GM12878 (cell line): ENCODE measurements around the gene NT5C2. TPM values are rescaled to one million over a fixed set of nuclear protein-coding genes. Genes with fewer than 3 reads are reported as not detected.
A peak's percentile ranks its signal among the peaks of the same experiment; 100 is the strongest.

Source experiments
- ATAC-seq: fragments of 200-7000 bp; cut with Tn5 transposase; 3 replicates; pipeline ENCODE4 v1.9.1; 2020; ENCODE audit warnings: mild to moderate bottlenecking, moderate library complexity
- BruUV-seq: library from RNA; stranded (reverse); fragments of 400-500 nt; replicated peaks from 2 replicates; lab custom pipeline; 2021; lab: Mats Ljungman, UMichigan
- CTCF ChIA-PET: fragments of 300-600 bp; sonication (Branson Sonifier 250); formaldehyde crosslinking; extraction: SDS; loops from one replicate; lab custom pipeline; 2021; ENCODE audit warnings: inconsistent platforms; lab: Yijun Ruan, JAX
- POLR2A ChIA-PET: fragments of 350-600 bp; formaldehyde crosslinking; extraction: SDS; loops from one replicate; lab custom pipeline; 2021; ENCODE audit warnings: inconsistent platforms; lab: Charles Lee
- RAD21 ChIA-PET: fragments of 300-600 bp; sonication (Branson Sonifier 250); formaldehyde crosslinking; loops from one replicate; lab custom pipeline; 2023; ENCODE audit warnings: antibody characterized with exemption; ENCODE audit not compliant: unreplicated experiment; lab: Charles Lee
- SMC1A ChIA-PET: fragments of 300-600 bp; sonication (Branson Sonifier 250); formaldehyde crosslinking; loops from one replicate; lab custom pipeline; 2023; ENCODE audit not compliant: unreplicated experiment, uncharacterized antibody; lab: Charles Lee
- DNase-seq: peaks from one replicate; pipeline ENCODE4 v3.0.0-alpha.2; 2011; ENCODE audit warnings: low read depth, low spot score
- FAIRE-seq: peaks from 3 replicates; lab custom pipeline; 2011; peaks lifted over from hg19 to GRCh38; lab: Jason Lieb, UNC
- H2AFZ ChIP-seq: 2 replicates; pipeline ENCODE4 v1.6.0; 2011; ENCODE audit warnings: low read depth, low read length, control low read depth; ENCODE audit not compliant: control insufficient read depth
- H3K27ac ChIP-seq: 2 replicates; pipeline ENCODE4 v1.5.1; 2011; ENCODE audit warnings: control low read depth; ENCODE audit not compliant: control insufficient read depth, insufficient read depth
- H3K27me3 ChIP-seq, 2 experiments: replicated peaks in 1 of 2; 2 replicates each; pipeline versions ENCODE4 v1.6.0 to v1.6.1; 2011; ENCODE audit warnings: low read length in 1 of 2; ENCODE audit not compliant: control insufficient read depth in 2 of 2, insufficient read depth in 2 of 2
- H3K36me3 ChIP-seq, 2 experiments: 2 replicates each; pipeline ENCODE4 v1.5.1; 2011; ENCODE audit warnings: low read length in 1 of 2; ENCODE audit not compliant: control insufficient read depth in 2 of 2, insufficient read depth in 2 of 2
- H3K4me1 ChIP-seq: 2 replicates; pipeline ENCODE4 v1.6.1; 2011; ENCODE audit warnings: mild to moderate bottlenecking, low read length, moderate library complexity, mixed read lengths; ENCODE audit not compliant: control insufficient read depth, insufficient read depth
- H3K4me2 ChIP-seq: 2 replicates; pipeline ENCODE4 v1.6.0; 2011; ENCODE audit warnings: control low read depth; ENCODE audit not compliant: control insufficient read depth, insufficient read depth
- H3K4me3 ChIP-seq: fragments of 200-600 bp; sonication (generic); 2 replicates; pipeline ENCODE4 v1.5.1; 2016
- H3K79me2 ChIP-seq: 2 replicates; pipeline ENCODE4 v1.6.0; 2011; ENCODE audit warnings: low read length; ENCODE audit not compliant: control insufficient read depth, insufficient read depth
- H3K9ac ChIP-seq: 2 replicates; pipeline ENCODE4 v1.8.0; 2011; ENCODE audit warnings: low read length, control low read depth, mixed read lengths; ENCODE audit not compliant: control insufficient read depth, insufficient read depth
- H3K9me3 ChIP-seq: replicated peaks from 3 replicates; pipeline ENCODE4 v1.5.1; 2011; ENCODE audit warnings: mild to moderate bottlenecking, low read length; ENCODE audit not compliant: control insufficient read depth, insufficient read depth
- H4K20me1 ChIP-seq: 2 replicates; pipeline ENCODE4 v1.6.0; 2011; ENCODE audit not compliant: control insufficient read depth, insufficient read depth
- MEF2A ChIP-seq: IDR thresholded peaks from 2 replicates; pipeline ENCODE4 v1.6.1; 2011; ENCODE audit warnings: low read depth, mild to moderate bottlenecking, low read length, moderate library complexity; ENCODE audit not compliant: insufficient read depth
- MYC ChIP-seq: IDR thresholded peaks from 2 replicates; pipeline ENCODE4 v1.6.1; 2011; ENCODE audit warnings: mild to moderate bottlenecking, low read length, moderate library complexity, inconsistent platforms; ENCODE audit not compliant: insufficient read depth, insufficient replicate concordance, insufficient read length, severe bottlenecking
- SUPT20H ChIP-seq: IDR thresholded peaks from 2 replicates; pipeline ENCODE4 v1.6.1; 2011; ENCODE audit warnings: low read depth, mild to moderate bottlenecking, low read length, moderate library complexity, borderline replicate concordance; ENCODE audit not compliant: control insufficient read depth
- TCF3 ChIP-seq: IDR thresholded peaks from 2 replicates; pipeline ENCODE4 v1.6.1; 2012; ENCODE audit warnings: low read depth, mild to moderate bottlenecking, low read length, borderline replicate concordance; ENCODE audit not compliant: insufficient read depth
- TCF7 ChIP-seq: IDR thresholded peaks from 2 replicates; pipeline ENCODE4 v1.6.1; 2014; ENCODE audit warnings: antibody characterized with exemption, borderline replicate concordance
- WRNIP1 ChIP-seq: IDR thresholded peaks from 2 replicates; pipeline ENCODE4 v1.6.1; 2011; ENCODE audit warnings: low read depth, low read length, improper control_type of control experiment, borderline replicate concordance
- YY1 ChIP-seq: IDR thresholded peaks from 2 replicates; pipeline ENCODE4 v1.6.1; 2011; ENCODE audit warnings: low read depth, mild to moderate bottlenecking, low read length
- ZBED1 ChIP-seq: IDR thresholded peaks from 2 replicates; pipeline ENCODE4 v1.6.1; 2016; ENCODE audit warnings: borderline replicate concordance
- ZBTB40 ChIP-seq: fragments of 450-650 bp; IDR thresholded peaks from 2 replicates; pipeline ENCODE4 v1.6.1; 2016; ENCODE audit warnings: mild to moderate bottlenecking, moderate library complexity, borderline replicate concordance
- ZZZ3 ChIP-seq: IDR thresholded peaks from 2 replicates; pipeline ENCODE4 v1.6.1; 2011; ENCODE audit warnings: low read depth; ENCODE audit not compliant: control insufficient read depth, insufficient read length
- WGBS: methylation state at CpG from one replicate; pipeline ENCODE4 v1.1.6; 2016; ENCODE audit warnings: low lambda C conversion rate; ENCODE audit not compliant: insufficient replicate concordance, insufficient coverage; ENCODE audit errors: missing lambda C conversion rate; 5-methylcytosine and 5-hydroxymethylcytosine counted together
- in situ Hi-C: fragments of 300-500 bp; cut with MboI; formaldehyde crosslinking; loops from 9 replicates; pipeline ENCODE4 v1.14.3; 2018; ENCODE audit warnings: mixed read lengths
- intact Hi-C: fragments of 100-400 bp; cut with micrococcal nuclease; formaldehyde crosslinking; loops from one replicate; pipeline ENCODE4 v1.14.2; 2022; ENCODE audit not compliant: unreplicated experiment
- polyA plus RNA-seq, 11 experiments: library from polyadenylated mRNA; depleted of rRNA in 4 of 11; unstranded in 6 of 11; stranded (reverse) in 5 of 11; fragments of >200 nt; fragmentation: Nextera tagmentation in 4 of 11; fragmentation: Illumina TruSeq in 1 of 11; extraction: Ambion mirVana in 4 of 11; extraction: Trizol in 1 of 11; gene quantifications; 1 replicate in 1 of 11; 2 replicates in 10 of 11; pipeline versions ENCODE4 v1.2.1 to v1.2.3, GENCODE V29; 2011 to 2016; ENCODE audit warnings: inconsistent platforms in 2 of 11, missing spikeins in 2 of 11, low read depth in 1 of 11
- total RNA-seq, 4 experiments: library from RNA; depleted of rRNA in 3 of 4; stranded (reverse); fragments of >200 nt in 3 of 4; fragmentation: Illumina TruSeq in 1 of 4; extraction: Trizol in 1 of 4; gene quantifications; 2 replicates each; pipeline versions ENCODE4 v1.2.1 to v1.2.3, GENCODE V29; 2013 to 2021
- TF ChIP-seq, protein P1 (sequence below): fragments of 450-650 bp; conservative IDR thresholded peaks from 2 replicates; pipeline ENCODE4 v1.6.1; 2017; ENCODE audit warnings: mild to moderate bottlenecking, moderate library complexity

NT5C2 gene
- total and polyA plus RNA-seq, 10 of the 15 experiments (the other 5 are each of a cell fraction or from before 2014, with no cell fraction given) = 15.8 to 70.1 (median 56.0) TPM

- no peak for TF ChIP-seq ZBED1
- TF ChIP-seq, all 136 proteins: peak for 0
Measured at GRCh38 chr10:103114876-103115275, 78.2 kb downstream of the NT5C2 start (continued).

GRCh38 chr10:103111918-103112877 is 80.9 kb downstream of the NT5C2 start:
- intact Hi-C loops (loop anchor here (1.0 to 2.0 kb wide), 3 partner anchors 13 to 79 kb away; no protein-coding TSS in a partner anchor), in situ Hi-C loops (no loop called here)
- ChIA-PET POLR2A (interaction anchor here (0.6 to 3.2 kb wide), 5 partner anchors 12 to 81 kb away, joined by 3 to 31 read pairs (median 5); partner anchors contain the start of gene NT5C2), SMC1A (interaction anchor here (1.0 to 5.9 kb wide), 14 partner anchors 8 to 133 kb away, joined by 4 to 49 read pairs (median 10); partner anchors contain the start of gene NT5C2), RAD21 (interaction anchor here (1.4 to 4.8 kb wide), 3 partner anchors 12 to 132 kb away, joined by 4 to 67 read pairs (median 13); partner anchors contain the start of gene NT5C2), CTCF (interaction anchor here (0.6 to 3.2 kb wide), 4 partner anchors 16 to 194 kb away, joined by 3 to 16 read pairs (median 4); partner anchors contain the start of gene CNNM2)
- FAIRE-seq (peak; percentile 47), DNase-seq (no peak), ATAC-seq (peak; percentile 89)
- no peak overlapping the region for H3K9ac ChIP-seq
- no peaks in the 10 kb centered on the region for H3K36me3 ChIP-seq
- H4K20me1 ChIP-seq = no peaks in the 10 kb centered on the region
- no peaks in the 10 kb centered on the region for H3K27me3 ChIP-seq
- H3K4me1 ChIP-seq = peaks cover 39% of the 10 kb centered on the region
- no peak overlapping the region for H2AFZ ChIP-seq
- H3K27ac ChIP-seq = peak overlapping the region; percentile 59
- H3K9me3 ChIP-seq = no peaks in the 10 kb centered on the region; the same call in 2 of the 3 replicates
- peak overlapping the region; percentile 66 for H3K4me2 ChIP-seq
- peak overlapping the region; percentile 25; the same call in 1 of the 2 replicates for H3K4me3 ChIP-seq
- BruUV-seq = no TSS peak
- WGBS = 31% methylated on average over 4 of the region's 4 CpGs
- peaks cover 14% of the 10 kb centered on the region for H3K79me2 ChIP-seq
- TF ChIP-seq ZBTB40 (no peak), ZZZ3 (no peak), WRNIP1 (no peak), MEF2A (peak; percentile 87), MYC (no peak), TCF3 (no peak), SUPT20H (no peak), YY1 (no peak), TCF7 (0 out of 2 replicates have a peak, but pooled peaks have one; percentile 12)
- TF ChIP-seq, protein P1, sequence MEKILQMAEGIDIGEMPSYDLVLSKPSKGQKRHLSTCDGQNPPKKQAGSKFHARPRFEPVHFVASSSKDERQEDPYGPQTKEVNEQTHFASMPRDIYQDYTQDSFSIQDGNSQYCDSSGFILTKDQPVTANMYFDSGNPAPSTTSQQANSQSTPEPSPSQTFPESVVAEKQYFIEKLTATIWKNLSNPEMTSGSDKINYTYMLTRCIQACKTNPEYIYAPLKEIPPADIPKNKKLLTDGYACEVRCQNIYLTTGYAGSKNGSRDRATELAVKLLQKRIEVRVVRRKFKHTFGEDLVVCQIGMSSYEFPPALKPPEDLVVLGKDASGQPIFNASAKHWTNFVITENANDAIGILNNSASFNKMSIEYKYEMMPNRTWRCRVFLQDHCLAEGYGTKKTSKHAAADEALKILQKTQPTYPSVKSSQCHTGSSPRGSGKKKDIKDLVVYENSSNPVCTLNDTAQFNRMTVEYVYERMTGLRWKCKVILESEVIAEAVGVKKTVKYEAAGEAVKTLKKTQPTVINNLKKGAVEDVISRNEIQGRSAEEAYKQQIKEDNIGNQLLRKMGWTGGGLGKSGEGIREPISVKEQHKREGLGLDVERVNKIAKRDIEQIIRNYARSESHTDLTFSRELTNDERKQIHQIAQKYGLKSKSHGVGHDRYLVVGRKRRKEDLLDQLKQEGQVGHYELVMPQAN = no peak
